MM.1S (cell line): ENCODE results near the gene WSCD1.

Experiments used
- DNase-seq: peaks from one replicate; pipeline ENCODE4 v3.0.0-alpha.2; 2015
- H2AFZ ChIP-seq: fragments of 300-600 bp; sonication (generic); 2 replicates; pipeline ENCODE4 v1.6.0; 2016; ENCODE audit warnings: antibody characterized with exemption, low read length
- H3F3A ChIP-seq: fragments of 300-600 bp; sonication (generic); 2 replicates; pipeline ENCODE4 v1.6.1; 2016; ENCODE audit warnings: mild to moderate bottlenecking, antibody characterized with exemption, low read length, moderate library complexity, mixed read lengths; ENCODE audit not compliant: insufficient read depth
- H3K27ac ChIP-seq: fragments of 300-600 bp; sonication (generic); 2 replicates; pipeline ENCODE4 v1.5.1; 2016; ENCODE audit warnings: mild to moderate bottlenecking, low read length
- H3K27me3 ChIP-seq: fragments of 300-600 bp; sonication (generic); replicated peaks from 2 replicates; pipeline ENCODE4 v1.6.0; 2016; ENCODE audit warnings: low read length; ENCODE audit not compliant: insufficient read depth
- H3K36me3 ChIP-seq: fragments of 300-600 bp; sonication (generic); replicated peaks from 2 replicates; pipeline ENCODE4 v1.6.1; 2016; ENCODE audit warnings: mild to moderate bottlenecking, low read length, mixed read lengths; ENCODE audit not compliant: insufficient read depth
- H3K4me1 ChIP-seq: fragments of 300-600 bp; sonication (generic); 2 replicates; pipeline ENCODE4 v1.6.1; 2016; ENCODE audit warnings: low read length, mixed read lengths
- H3K4me2 ChIP-seq: fragments of 300-600 bp; sonication (generic); 2 replicates; pipeline ENCODE4 v1.6.0; 2016; ENCODE audit warnings: low read depth, low read length
- H3K4me3 ChIP-seq: fragments of 300-600 bp; sonication (generic); 2 replicates; pipeline ENCODE4 v1.5.1; 2016; ENCODE audit warnings: low read length, mixed read lengths
- H3K79me2 ChIP-seq: fragments of 300-600 bp; sonication (generic); 2 replicates; pipeline ENCODE4 v1.6.1; 2016; ENCODE audit warnings: mixed run types, low read length, mixed read lengths
- H3K9ac ChIP-seq: fragments of 300-600 bp; sonication (generic); 2 replicates; pipeline ENCODE4 v1.6.1; 2016; ENCODE audit warnings: low read length, mixed read lengths
- H3K9me2 ChIP-seq: fragments of 300-600 bp; sonication (generic); replicated peaks from 2 replicates; pipeline ENCODE4 v1.6.1; 2016; ENCODE audit warnings: mild to moderate bottlenecking, low read length, mixed read lengths; ENCODE audit not compliant: insufficient read depth
- H3K9me3 ChIP-seq: fragments of 300-600 bp; sonication (generic); replicated peaks from 2 replicates; pipeline ENCODE4 v1.6.1; 2016; ENCODE audit warnings: mild to moderate bottlenecking, low read length, mixed read lengths; ENCODE audit not compliant: insufficient read depth
- H4K20me1 ChIP-seq: fragments of 300-600 bp; sonication (generic); 2 replicates; pipeline ENCODE4 v1.6.1; 2016; ENCODE audit warnings: mild to moderate bottlenecking, low read length, moderate library complexity, mixed read lengths; ENCODE audit not compliant: insufficient read depth
- EZH2 ChIP-seq: fragments of 300-600 bp; sonication (generic); optimal IDR thresholded peaks from 2 replicates; pipeline ENCODE3; 2017; ENCODE audit warnings: low read depth, mild to moderate bottlenecking, antibody characterized with exemption, low read length, mixed read lengths
- EZH2phosphoT487 ChIP-seq: fragments of 300-600 bp; sonication (generic); IDR thresholded peaks from 2 replicates; pipeline ENCODE4 v1.6.1; 2018; ENCODE audit warnings: antibody characterized with exemption, low read length
- TF ChIP-seq, protein P1 (sequence below): fragments of 300-600 bp; sonication (generic); IDR thresholded peaks from 2 replicates; pipeline ENCODE4 v1.5.1; 2016; ENCODE audit warnings: antibody characterized with exemption, low read length, mixed read lengths

The WSCD1 gene

DNA sequence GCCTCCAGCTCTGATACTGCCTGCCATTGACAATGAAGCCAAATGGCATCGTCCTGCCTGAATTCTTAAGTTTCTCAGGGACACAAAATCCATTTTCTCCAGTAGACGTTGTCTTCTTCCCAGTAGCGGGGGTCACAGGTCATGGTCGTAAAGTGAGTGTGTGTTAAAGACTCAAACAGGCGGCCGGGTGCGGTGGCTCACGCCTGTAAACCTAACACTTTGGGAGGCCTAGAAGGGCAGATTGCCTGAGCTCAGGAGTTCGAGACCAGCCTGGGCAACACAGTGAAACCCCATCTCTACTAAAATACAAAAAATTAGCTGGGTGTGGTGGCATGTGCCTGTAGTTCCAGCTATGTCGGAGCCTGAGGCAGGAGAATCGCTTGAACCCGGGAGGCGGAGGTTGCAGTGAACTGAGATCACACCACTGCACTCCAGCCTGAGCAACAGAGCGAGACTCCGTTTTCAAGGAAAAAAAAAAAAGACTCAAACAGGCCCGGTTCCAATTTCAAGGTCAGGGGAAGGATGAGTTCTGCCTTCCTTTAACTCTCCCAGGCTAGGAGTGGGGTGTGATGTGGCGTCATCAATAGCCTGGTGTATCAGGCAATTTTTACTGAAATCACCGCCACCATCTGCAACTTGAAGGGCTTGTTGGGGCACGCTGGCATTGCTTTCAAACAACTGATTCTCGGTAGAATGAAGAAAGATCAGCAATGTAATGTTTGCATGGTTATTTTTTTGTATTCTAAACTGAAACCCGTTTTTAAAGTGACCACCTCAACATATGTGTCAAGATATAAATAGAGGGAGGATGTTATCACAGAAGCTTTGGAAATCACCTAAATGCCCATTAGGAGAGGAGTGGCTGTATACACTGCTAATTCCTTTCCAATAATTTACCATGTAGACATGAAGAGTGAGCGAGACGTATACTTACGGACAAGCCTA, 91.0 kb downstream of the WSCD1 start:
- Histone ChIP-seq H3K36me3 (no peaks in the 10 kb centered on the region), H3F3A (peaks cover 43% of the 10 kb centered on the region), H2AFZ (peak overlapping the region; percentile 66; the same call in 1 of the 2 replicates), H4K20me1 (no peaks in the 10 kb centered on the region), H3K9ac (peak overlapping the region; percentile 81), H3K9me2 (no peaks in the 10 kb centered on the region), H3K4me3 (peak overlapping the region; percentile 31; the same call in 1 of the 2 replicates), H3K9me3 (no peaks in the 10 kb centered on the region), H3K27ac (peak overlapping the region; percentile 99), H3K27me3 (no peaks in the 10 kb centered on the region), H3K79me2 (no peaks in the 10 kb centered on the region), H3K4me2 (peak overlapping the region; percentile 72), H3K4me1 (peaks cover 59% of the 10 kb centered on the region)
- DNase-seq, result peak; percentile 93
- TF ChIP-seq, protein P1, sequence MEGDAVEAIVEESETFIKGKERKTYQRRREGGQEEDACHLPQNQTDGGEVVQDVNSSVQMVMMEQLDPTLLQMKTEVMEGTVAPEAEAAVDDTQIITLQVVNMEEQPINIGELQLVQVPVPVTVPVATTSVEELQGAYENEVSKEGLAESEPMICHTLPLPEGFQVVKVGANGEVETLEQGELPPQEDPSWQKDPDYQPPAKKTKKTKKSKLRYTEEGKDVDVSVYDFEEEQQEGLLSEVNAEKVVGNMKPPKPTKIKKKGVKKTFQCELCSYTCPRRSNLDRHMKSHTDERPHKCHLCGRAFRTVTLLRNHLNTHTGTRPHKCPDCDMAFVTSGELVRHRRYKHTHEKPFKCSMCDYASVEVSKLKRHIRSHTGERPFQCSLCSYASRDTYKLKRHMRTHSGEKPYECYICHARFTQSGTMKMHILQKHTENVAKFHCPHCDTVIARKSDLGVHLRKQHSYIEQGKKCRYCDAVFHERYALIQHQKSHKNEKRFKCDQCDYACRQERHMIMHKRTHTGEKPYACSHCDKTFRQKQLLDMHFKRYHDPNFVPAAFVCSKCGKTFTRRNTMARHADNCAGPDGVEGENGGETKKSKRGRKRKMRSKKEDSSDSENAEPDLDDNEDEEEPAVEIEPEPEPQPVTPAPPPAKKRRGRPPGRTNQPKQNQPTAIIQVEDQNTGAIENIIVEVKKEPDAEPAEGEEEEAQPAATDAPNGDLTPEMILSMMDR, result no peak
- TF ChIP-seq EZH2, result no peak
- no peak for TF ChIP-seq EZH2phosphoT487

DNA sequence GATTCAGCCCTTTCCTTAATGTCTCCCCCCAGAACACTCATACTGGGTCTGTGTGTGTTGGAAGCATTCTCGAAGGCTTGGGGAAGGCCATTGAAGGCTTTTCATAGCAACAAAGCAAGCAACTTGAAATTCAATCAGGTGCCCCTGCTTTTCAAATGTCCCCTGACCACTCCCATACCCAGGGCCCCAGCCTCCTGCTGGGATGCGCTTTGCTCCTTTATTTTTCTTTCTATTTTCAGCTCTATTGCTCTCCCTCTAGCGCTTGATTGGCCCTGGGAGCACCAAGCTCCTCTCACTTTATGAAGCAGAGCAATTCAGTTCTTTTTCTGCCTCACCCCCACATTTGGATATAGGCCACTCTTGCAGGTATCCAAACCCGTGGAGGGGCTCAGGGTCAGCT, 92.0 kb downstream of the WSCD1 start:
- no peaks in the 10 kb centered on the region for H3K9me2 ChIP-seq
- H3K4me1 ChIP-seq, result peaks cover 68% of the 10 kb centered on the region
- no peaks in the 10 kb centered on the region for H4K20me1 ChIP-seq
- peak overlapping the region; percentile 31; the same call in 1 of the 2 replicates for H3K4me3 ChIP-seq
- H3F3A ChIP-seq, result peaks cover 52% of the 10 kb centered on the region
- no peaks in the 10 kb centered on the region for H3K79me2 ChIP-seq
- H2AFZ ChIP-seq, result peak overlapping the region; percentile 66
- H3K36me3 ChIP-seq, result no peaks in the 10 kb centered on the region
- H3K9ac ChIP-seq, result peak overlapping the region; percentile 81
- DNase-seq, result no peak
- H3K9me3 ChIP-seq, result no peaks in the 10 kb centered on the region
- H3K4me2 ChIP-seq, result peak overlapping the region; percentile 72
- no peaks in the 10 kb centered on the region for H3K27me3 ChIP-seq
- H3K27ac ChIP-seq, result peak overlapping the region; percentile 99
- TF ChIP-seq EZH2 (no peak), EZH2phosphoT487 (no peak)
- TF ChIP-seq, protein P1, result no peak

DNA sequence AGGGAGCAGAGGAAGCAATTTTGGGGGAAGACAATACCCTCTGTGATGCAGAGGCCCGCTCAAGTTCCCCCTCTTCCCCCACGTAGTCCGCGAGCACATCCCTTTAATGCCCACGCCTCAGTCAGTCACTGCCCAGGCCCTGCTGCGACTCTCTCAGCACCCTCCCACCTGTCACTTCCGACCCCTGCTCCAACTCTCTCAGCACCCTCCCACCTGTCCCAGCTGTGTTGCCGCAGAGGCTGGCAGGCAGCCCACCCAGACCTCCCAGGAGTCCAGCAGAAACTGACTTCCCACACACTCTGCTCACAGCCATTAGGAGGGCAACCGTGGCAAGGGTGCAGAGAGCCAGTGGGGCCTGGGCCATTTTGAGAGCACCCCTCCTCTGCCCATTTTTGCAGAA, 92.7 kb downstream of the WSCD1 start:
- no peak for DNase-seq
- Histone ChIP-seq H3F3A (peaks cover 53% of the 10 kb centered on the region), H3K27me3 (no peaks in the 10 kb centered on the region), H3K4me3 (no peak overlapping the region), H3K9me3 (no peaks in the 10 kb centered on the region), H3K79me2 (no peaks in the 10 kb centered on the region), H3K4me2 (no peak overlapping the region), H3K4me1 (peaks cover 74% of the 10 kb centered on the region), H4K20me1 (no peaks in the 10 kb centered on the region), H2AFZ (no peak overlapping the region), H3K36me3 (no peaks in the 10 kb centered on the region), H3K9ac (no peak overlapping the region), H3K27ac (peak overlapping the region; percentile 99), H3K9me2 (no peaks in the 10 kb centered on the region)
- TF ChIP-seq EZH2phosphoT487 (no peak), EZH2 (no peak)
- TF ChIP-seq, protein P1, result no peak
